GM23338 (cell line): Measurements from ENCODE around the gene SEPTIN8. TPM values are rescaled to one million over a fixed set of nuclear protein-coding genes. Genes with fewer than 3 reads are reported as not detected.

ENCODE experiments used
- ATAC-seq: fragments of 200-7000 bp; cut with Tn5 transposase; 3 replicates; pipeline ENCODE4 v1.9.1; 2020
- DNase-seq: peaks from one replicate; pipeline ENCODE4 v3.0.0-alpha.2; 2015; ENCODE audit warnings: low spot score
- H2AFZ ChIP-seq: fragments of 200-600 bp; sonication (generic); 2 replicates; pipeline ENCODE4 v1.8.0; 2016; ENCODE audit warnings: antibody characterized with exemption, mild to moderate bottlenecking, moderate library complexity
- H3F3A ChIP-seq: fragments of 200-600 bp; sonication (generic); replicated peaks from 2 replicates; pipeline ENCODE4 v1.8.0; 2017; ENCODE audit warnings: antibody characterized with exemption, mixed run types, low read depth
- H3K27ac ChIP-seq: fragments of 200-600 bp; sonication (generic); 2 replicates; pipeline ENCODE4 v1.6.1; 2016; ENCODE audit warnings: low read depth
- H3K27me3 ChIP-seq: fragments of 200-600 bp; sonication (generic); 2 replicates; pipeline ENCODE4 v1.8.0; 2016; ENCODE audit warnings: mild to moderate bottlenecking, mixed run types, moderate library complexity; ENCODE audit not compliant: insufficient read depth
- H3K36me3 ChIP-seq: fragments of 200-600 bp; sonication (generic); 2 replicates; pipeline ENCODE4 v1.8.0; 2016; ENCODE audit warnings: mild to moderate bottlenecking; ENCODE audit not compliant: insufficient read depth
- H3K4me1 ChIP-seq: fragments of 200-600 bp; sonication (generic); 2 replicates; pipeline ENCODE4 v1.8.0; 2016; ENCODE audit warnings: mild to moderate bottlenecking, moderate library complexity; ENCODE audit not compliant: insufficient read depth
- H3K4me2 ChIP-seq: fragments of 200-600 bp; sonication (generic); 2 replicates; pipeline ENCODE4 v1.7.1; 2017; ENCODE audit warnings: mixed run types
- H3K4me3 ChIP-seq: fragments of 200-600 bp; sonication (generic); 2 replicates; pipeline ENCODE4 v1.6.1; 2016; ENCODE audit warnings: mixed run types
- H3K79me2 ChIP-seq: fragments of 200-600 bp; sonication (generic); replicated peaks from 2 replicates; pipeline ENCODE4 v1.8.0; 2017; ENCODE audit warnings: mild to moderate bottlenecking; ENCODE audit not compliant: insufficient read depth
- H3K9me2 ChIP-seq: fragments of 200-600 bp; sonication (generic); 2 replicates; pipeline ENCODE4 v1.8.0; 2017; ENCODE audit not compliant: insufficient read depth
- H4K20me1 ChIP-seq: fragments of 200-600 bp; sonication (generic); replicated peaks from 2 replicates; pipeline ENCODE4 v1.8.0; 2017; ENCODE audit warnings: mild to moderate bottlenecking; ENCODE audit not compliant: insufficient read depth
- H3K27ac Mint-ChIP-seq: 2 replicates; pipeline ENCODE4 v1.8.0; 2020; ENCODE audit warnings: inconsistent platforms, mild to moderate bottlenecking, moderate library complexity, mixed read lengths
- H3K27me3 Mint-ChIP-seq: 3 replicates; pipeline ENCODE4 v1.8.0; 2022; ENCODE audit warnings: low read depth, mild to moderate bottlenecking, moderate library complexity, mixed read lengths, inconsistent platforms; ENCODE audit not compliant: insufficient read depth, poor library complexity
- H3K36me3 Mint-ChIP-seq: 3 replicates; pipeline ENCODE4 v1.8.0; 2021; ENCODE audit warnings: low read depth, mild to moderate bottlenecking, inconsistent platforms, moderate library complexity, mixed read lengths
- H3K4me1 Mint-ChIP-seq: 3 replicates; pipeline ENCODE4 v1.8.0; 2020; ENCODE audit warnings: mild to moderate bottlenecking, inconsistent platforms, mixed read lengths
- H3K4me3 Mint-ChIP-seq: 3 replicates; pipeline ENCODE4 v1.8.0; 2021; ENCODE audit warnings: moderate library complexity, mild to moderate bottlenecking, inconsistent platforms, mixed read lengths
- H3K9me3 Mint-ChIP-seq: 3 replicates; pipeline ENCODE4 v1.8.0; 2020; ENCODE audit warnings: moderate library complexity, mild to moderate bottlenecking, inconsistent platforms, mixed read lengths
- EZH2 ChIP-seq: fragments of 200-600 bp; sonication (generic); IDR thresholded peaks from one replicate; pipeline ENCODE4 v1.8.0; 2017; ENCODE audit warnings: antibody characterized with exemption, mild to moderate bottlenecking, low read depth; ENCODE audit not compliant: unreplicated experiment
- NANOG ChIP-seq: IDR thresholded peaks from 2 replicates; pipeline ENCODE4 v1.6.1; 2016; ENCODE audit warnings: antibody characterized with exemption, borderline replicate concordance
- POLR2AphosphoS5 ChIP-seq: IDR thresholded peaks from 2 replicates; pipeline ENCODE4 v1.6.1; 2016; ENCODE audit warnings: antibody characterized with exemption, low read depth
- ZNF462 ChIP-seq: fragments of 250-450 bp; sonication (Bioruptor Pico); IDR thresholded peaks from 2 replicates; pipeline ENCODE4 v1.5.0; 2020; ENCODE audit warnings: mild to moderate bottlenecking, moderate library complexity
- polyA plus RNA-seq: library from polyadenylated mRNA; unstranded; fragments of >200 nt; fragmentation: Nextera tagmentation; extraction: Ambion mirVana; gene quantifications from 2 replicates; pipeline ENCODE4 v1.2.1, GENCODE V29; 2016
- total RNA-seq: library from RNA; depleted of rRNA; stranded (reverse); fragments of >200 nt; shearing (Covaris generic); gene quantifications from 2 replicates; pipeline ENCODE4 v1.2.3, GENCODE V29; 2014

The SEPTIN8 gene
- total and polyA plus RNA-seq, 2 experiments from 2014 or later: 8.8 to 45.0 TPM

GRCh38 chr5:132826424-132827082 lies 49.5 kb upstream of the SEPTIN8 start (continued):
- TF ChIP-seq ZNF462: no peak
- TF ChIP-seq POLR2AphosphoS5: no peak

GRCh38 chr5:132825834-132826391 lies 48.9 kb upstream of the SEPTIN8 start:
- TF ChIP-seq EZH2: peak; percentile 45
- TF ChIP-seq NANOG: no peak
- peaks cover 58% of the 10 kb centered on the region for H3K27me3 Mint-ChIP-seq
- no peaks in the 10 kb centered on the region for H3K9me3 Mint-ChIP-seq
- DNase-seq (peak; percentile 62), ATAC-seq (peak; percentile 9)
- no peaks in the 10 kb centered on the region for H3K79me2 ChIP-seq
- H2AFZ ChIP-seq: peak overlapping the region; percentile 90
- no peak overlapping the region for H3K27ac ChIP-seq
- H3F3A ChIP-seq: peaks cover 27% of the 10 kb centered on the region
- H3K36me3 Mint-ChIP-seq: peaks cover 3% of the 10 kb centered on the region
- no peaks in the 10 kb centered on the region for H3K36me3 ChIP-seq
- H3K27ac Mint-ChIP-seq: no peak overlapping the region
- H3K4me1 Mint-ChIP-seq: peaks cover 11% of the 10 kb centered on the region
- H4K20me1 ChIP-seq: no peaks in the 10 kb centered on the region
- H3K4me3 ChIP-seq: peak overlapping the region; percentile 61
- peak overlapping the region; percentile 63 for H3K4me3 Mint-ChIP-seq
- H3K4me2 ChIP-seq: peak overlapping the region; percentile 83
- H3K4me1 ChIP-seq: peaks cover 9% of the 10 kb centered on the region
- H3K9me2 ChIP-seq: no peaks in the 10 kb centered on the region
- H3K27me3 ChIP-seq: peaks cover 86% of the 10 kb centered on the region
